SK-N-SH treated with all-trans-retinoic acid at 6 μM for 48 hours (cell line): ENCODE data around the gene RAPGEF5.

Experiments
- CSRNP3 ChIP-seq: fragments of 250-450 bp; sonication (Bioruptor Pico); IDR thresholded peaks from 2 replicates; pipeline ENCODE4 v1.5.1; 2021; ENCODE audit warnings: mild to moderate bottlenecking, moderate library complexity
- ESRRG ChIP-seq: fragments of 250-450 bp; sonication (Bioruptor Pico); IDR thresholded peaks from 2 replicates; pipeline ENCODE4 v1.6.1; 2021; ENCODE audit warnings: mild to moderate bottlenecking
- PATZ1 ChIP-seq: fragments of 250-450 bp; sonication (Bioruptor Pico); IDR thresholded peaks from 2 replicates; pipeline ENCODE4 v1.8.0; 2020; ENCODE audit warnings: mild to moderate bottlenecking, moderate library complexity, borderline replicate concordance
- RARB ChIP-seq: fragments of 250-450 bp; sonication (Bioruptor Pico); IDR thresholded peaks from 2 replicates; pipeline ENCODE4 v1.8.0; 2021; ENCODE audit warnings: mild to moderate bottlenecking, moderate library complexity
- TOX ChIP-seq: fragments of 250-450 bp; sonication (Bioruptor Pico); IDR thresholded peaks from 2 replicates; pipeline ENCODE4 v1.8.0; 2021; ENCODE audit warnings: mild to moderate bottlenecking, moderate library complexity, borderline replicate concordance
- ZNF8 ChIP-seq: fragments of 450-650 bp; formaldehyde crosslinking; IDR thresholded peaks from 2 replicates; pipeline ENCODE4 v1.5.0; 2020; ENCODE audit warnings: mild to moderate bottlenecking, moderate library complexity

- no peak for TF ChIP-seq RARB (CRISPR knock-in tag)
- TF ChIP-seq TOX (CRISPR knock-in tag) = no peak
- TF ChIP-seq ESRRG (CRISPR knock-in tag) = no peak
- TF ChIP-seq PATZ1 (CRISPR knock-in tag) = no peak
- no peak for TF ChIP-seq CSRNP3 (CRISPR knock-in tag)
- no peak for TF ChIP-seq ZNF8
These were observed 243.9 kb downstream of the RAPGEF5 start for GRCh38 chr7:22113041-22113440.
